Osteocyte (in vitro differentiated cells): ENCODE results near the gene SRSF2. TPM values are rescaled to one million over a fixed set of nuclear protein-coding genes. Genes with fewer than 3 reads are reported as not detected.
"Not testable (repeated sequence)": the region's sequence is repeated elsewhere in the genome, so short reads cannot be mapped to it uniquely, and the experiment has no call there.

Experiments
- DNase-seq: peaks from one replicate; pipeline ENCODE4 v3.0.0; 2021; ENCODE audit warnings: mixed read lengths; ENCODE audit not compliant: unreplicated experiment; ENCODE audit errors: extremely low spot score
- H3K27ac Mint-ChIP-seq: one replicate; pipeline ENCODE4 v1.8.0; 2021; ENCODE audit warnings: mild to moderate bottlenecking, mixed read lengths; ENCODE audit not compliant: unreplicated experiment
- H3K27me3 Mint-ChIP-seq: one replicate; pipeline ENCODE4 v1.8.0; 2021; ENCODE audit warnings: mixed read lengths; ENCODE audit not compliant: unreplicated experiment
- H3K36me3 Mint-ChIP-seq: one replicate; pipeline ENCODE4 v1.8.0; 2021; ENCODE audit warnings: mixed read lengths; ENCODE audit not compliant: unreplicated experiment
- H3K4me1 Mint-ChIP-seq: one replicate; pipeline ENCODE4 v1.8.0; 2021; ENCODE audit warnings: mixed read lengths; ENCODE audit not compliant: unreplicated experiment
- H3K4me3 Mint-ChIP-seq: one replicate; pipeline ENCODE4 v1.8.0; 2021; ENCODE audit warnings: mild to moderate bottlenecking, moderate library complexity, mixed read lengths; ENCODE audit not compliant: unreplicated experiment
- H3K9me3 Mint-ChIP-seq: one replicate; pipeline ENCODE4 v1.8.0; 2021; ENCODE audit warnings: mixed read lengths; ENCODE audit not compliant: unreplicated experiment
- CTCF ChIP-seq: fragments of 200-600 bp; sonication (generic); IDR thresholded peaks from 2 replicates; pipeline ENCODE4 v1.5.0; 2021; ENCODE audit warnings: antibody characterized with exemption, mild to moderate bottlenecking, moderate library complexity
- total RNA-seq: library from RNA; stranded (reverse); gene quantifications from 2 replicates; pipeline ENCODE4 v1.2.1, GENCODE V29; 2021

The SRSF2 gene
- total RNA-seq, 1 donor from 2014 or later: 137 TPM

GRCh38 chr17:76747716-76748363 lies 10.7 kb upstream of the SRSF2 start:
- no peak for DNase-seq
- Mint-ChIP-seq H3K4me1 (no peaks in the 10 kb centered on the region), H3K27ac (no peak overlapping the region), H3K27me3 (no peaks in the 10 kb centered on the region), H3K36me3 (peaks cover 26% of the 10 kb centered on the region), H3K9me3 (no peaks in the 10 kb centered on the region), H3K4me3 (no peak overlapping the region)
- no peak for TF ChIP-seq CTCF

GRCh38 chr17:76745785-76746184 lies 8.7 kb upstream of the SRSF2 start:
- H3K4me1 Mint-ChIP-seq, H3K27me3 Mint-ChIP-seq, H3K4me3 Mint-ChIP-seq, DNase-seq, H3K9me3 Mint-ChIP-seq, H3K27ac Mint-ChIP-seq: not testable (repeated sequence)
- H3K36me3 Mint-ChIP-seq: peaks cover 32% of the 10 kb centered on the region

GRCh38 chr17:76744747-76745146 lies 7.6 kb upstream of the SRSF2 start:
- H3K27me3 Mint-ChIP-seq: no peaks in the 10 kb centered on the region
- H3K9me3 Mint-ChIP-seq: no peaks in the 10 kb centered on the region
- no peak overlapping the region for H3K4me3 Mint-ChIP-seq
- H3K27ac Mint-ChIP-seq: no peak overlapping the region
- H3K4me1 Mint-ChIP-seq: peaks cover 10% of the 10 kb centered on the region
- no peak for DNase-seq
- no peak for TF ChIP-seq CTCF
- H3K36me3 Mint-ChIP-seq: peaks cover 32% of the 10 kb centered on the region

- Mint-ChIP-seq H3K4me3 (no peak overlapping the region), H3K4me1 (peaks cover 25% of the 10 kb centered on the region), H3K9me3 (no peaks in the 10 kb centered on the region), H3K36me3 (peaks cover 32% of the 10 kb centered on the region), H3K27ac (no peak overlapping the region), H3K27me3 (no peaks in the 10 kb centered on the region)
- no peak for TF ChIP-seq CTCF
- no peak for DNase-seq
Observed at GRCh38 chr17:76742958-76743357, 5.8 kb upstream of the SRSF2 start.

GRCh38 chr17:76740329-76741118 lies 3.4 kb upstream of the SRSF2 start:
- Mint-ChIP-seq H3K36me3 (peaks cover 28% of the 10 kb centered on the region), H3K4me1 (peaks cover 29% of the 10 kb centered on the region), H3K27me3 (no peaks in the 10 kb centered on the region), H3K27ac (peak overlapping the region; percentile 38), H3K4me3 (no peak overlapping the region), H3K9me3 (no peaks in the 10 kb centered on the region)
- no peak for TF ChIP-seq CTCF
- no peak for DNase-seq

- H3K4me3 Mint-ChIP-seq, H3K9me3 Mint-ChIP-seq, DNase-seq, H3K27me3 Mint-ChIP-seq, H3K27ac Mint-ChIP-seq: not testable (repeated sequence)
- peaks cover 28% of the 10 kb centered on the region for H3K36me3 Mint-ChIP-seq
- H3K4me1 Mint-ChIP-seq: peaks cover 38% of the 10 kb centered on the region
Observed at GRCh38 chr17:76739568-76740115, 2.5 kb upstream of the SRSF2 start.
